Natural killer cell (primary cell): ENCODE measurements around the gene EFCAB13. TPM values are rescaled to one million over a fixed set of nuclear protein-coding genes. Genes with fewer than 3 reads are reported as not detected.

Source experiments
- ATAC-seq, 3 donors: fragments of 150-1000 bp in 2 of 3; fragments of 200-7000 bp in 1 of 3; cut with Tn5 transposase; 1 replicate in 1 of 3; 2 replicates in 2 of 3; pipeline ENCODE4 v1.10.0; 2021; ENCODE audit warnings: mild to moderate bottlenecking in 2 of 3, moderate library complexity in 2 of 3
- DNase-seq, 2 donors: peaks; one replicate each; pipeline versions ENCODE4 v3.0.0 to v3.0.0-alpha.2; 2013 to 2021; ENCODE audit warnings: mixed read lengths in 1 of 2
- H3K27ac ChIP-seq: one replicate; pipeline ENCODE4 v1.5.1; 2013; ENCODE audit warnings: mild to moderate bottlenecking, low read length
- H3K27me3 ChIP-seq: one replicate; pipeline ENCODE4 v1.6.1; 2013; ENCODE audit warnings: low read length; ENCODE audit not compliant: control insufficient read depth, insufficient read depth
- H3K36me3 ChIP-seq: one replicate; pipeline ENCODE4 v1.6.1; 2013; ENCODE audit warnings: low read length; ENCODE audit not compliant: control insufficient read depth, insufficient read depth
- H3K4me1 ChIP-seq: one replicate; pipeline ENCODE4 v1.6.1; 2013; ENCODE audit warnings: low read length; ENCODE audit not compliant: control insufficient read depth, insufficient read depth
- H3K4me3 ChIP-seq: one replicate; pipeline ENCODE4 v1.5.1; 2013; ENCODE audit warnings: low read length
- H3K9me3 ChIP-seq: one replicate; pipeline ENCODE4 v1.6.1; 2013; ENCODE audit warnings: low read length; ENCODE audit not compliant: control insufficient read depth, insufficient read depth
- H3K27ac Mint-ChIP-seq, 2 donors: one replicate each; pipeline ENCODE4 v1.8.0; 2022; ENCODE audit warnings: mild to moderate bottlenecking in 2 of 2, mixed read lengths in 2 of 2, moderate library complexity in 1 of 2
- H3K27me3 Mint-ChIP-seq, 2 donors: one replicate each; pipeline ENCODE4 v1.8.0; 2022; ENCODE audit warnings: low read depth in 2 of 2, mixed read lengths in 2 of 2
- H3K36me3 Mint-ChIP-seq: one replicate; pipeline ENCODE4 v1.8.0; 2022; ENCODE audit warnings: mixed read lengths
- H3K4me1 Mint-ChIP-seq, 2 donors: one replicate each; pipeline ENCODE4 v1.8.0; 2022; ENCODE audit warnings: mixed read lengths in 2 of 2
- H3K4me3 Mint-ChIP-seq: one replicate; pipeline ENCODE4 v1.8.0; 2022; ENCODE audit warnings: mild to moderate bottlenecking, moderate library complexity, mixed read lengths
- H3K9me3 Mint-ChIP-seq, 2 donors: one replicate each; pipeline ENCODE4 v1.8.0; 2022; ENCODE audit warnings: mixed read lengths in 2 of 2
- CTCF ChIP-seq: fragments of 200-600 bp; IDR thresholded peaks from one replicate; pipeline ENCODE4 v1.8.0; 2022; ENCODE audit warnings: antibody characterized with exemption
- WGBS: methylation state at CpG from one replicate; pipeline ENCODE4 v1.1.7; 2013; ENCODE audit warnings: missing lambda C conversion rate; ENCODE audit not compliant: insufficient coverage; 5-methylcytosine and 5-hydroxymethylcytosine counted together
- intact Hi-C: fragments of 100-400 bp; cut with micrococcal nuclease; formaldehyde crosslinking; loops from one replicate; pipeline ENCODE4 v1.14.2; 2022
- total RNA-seq, 4 donors: library from RNA; stranded (reverse); fragments of 120-200 nt in 1 of 4; gene quantifications; one replicate each; pipeline versions ENCODE4 v1.2.3 to v1.2.4, GENCODE V29; 2013 to 2022

Gene EFCAB13
- total RNA-seq, 3 donors from 2014 or later (not counting 1 experiment from before 2014, with no cell fraction given), result 2.4 to 11.9 (median 5.8) TPM

- intact Hi-C loops, result no loop called here
- peaks cover 6 to 8% of the 10 kb centered on the region in 2 donors for H3K4me1 Mint-ChIP-seq
- peaks cover 5% of the 10 kb centered on the region for H3K36me3 Mint-ChIP-seq
- Histone ChIP-seq H3K4me1 (peaks cover 10% of the 10 kb centered on the region), H3K9me3 (no peaks in the 10 kb centered on the region), H3K36me3 (no peaks in the 10 kb centered on the region), H3K27me3 (no peaks in the 10 kb centered on the region), H3K4me3 (no peak overlapping the region), H3K27ac (no peak overlapping the region)
- H3K27me3 Mint-ChIP-seq, result peaks cover 5 to 7% of the 10 kb centered on the region in 2 donors
- H3K9me3 Mint-ChIP-seq, result peaks cover 3 to 4% of the 10 kb centered on the region in 2 donors
- TF ChIP-seq CTCF, result no peak
- H3K27ac Mint-ChIP-seq, result no peak overlapping the region
- ATAC-seq, result no peak
- H3K4me3 Mint-ChIP-seq, result no peak overlapping the region
- 83% methylated on average over 1 of the region's 1 CpG for WGBS
- DNase-seq, result no peak
Measured at GRCh38 chr17:47304186-47304585, 19.6 kb upstream of the EFCAB13 start.

GRCh38 chr17:47305302-47305923, 18.3 kb upstream of the EFCAB13 start:
- Histone ChIP-seq H3K27ac (no peak overlapping the region), H3K4me1 (peaks cover 10% of the 10 kb centered on the region), H3K4me3 (no peak overlapping the region), H3K9me3 (no peaks in the 10 kb centered on the region), H3K36me3 (no peaks in the 10 kb centered on the region), H3K27me3 (no peaks in the 10 kb centered on the region)
- no peak for TF ChIP-seq CTCF
- Mint-ChIP-seq H3K27me3 (peaks cover 7 to 8% of the 10 kb centered on the region in 2 donors), H3K36me3 (peaks cover 5% of the 10 kb centered on the region), H3K4me3 (no peak overlapping the region), H3K27ac (peak overlapping the region in 1 of 2 donors; percentile 33), H3K9me3 (peaks cover 3 to 4% of the 10 kb centered on the region in 2 donors), H3K4me1 (peaks cover 6 to 8% of the 10 kb centered on the region in 2 donors)
- ATAC-seq (peak in 1 of 3 donors; percentile 25), DNase-seq (no peak)
- intact Hi-C loops, result no loop called here
- 38% methylated on average over 1 of the region's 4 CpGs for WGBS

GRCh38 chr17:47310186-47310733, 13.5 kb upstream of the EFCAB13 start:
- Mint-ChIP-seq H3K4me1 (peaks cover 2 to 4% of the 10 kb centered on the region in 2 donors), H3K36me3 (no peaks in the 10 kb centered on the region), H3K4me3 (no peak overlapping the region), H3K27ac (no peak overlapping the region), H3K27me3 (peaks cover 3 to 5% of the 10 kb centered on the region in 2 donors), H3K9me3 (no peaks in the 10 kb centered on the region)
- H3K4me3 ChIP-seq, result no peak overlapping the region
- ATAC-seq (no peak), DNase-seq (no peak)
- TF ChIP-seq CTCF, result no peak
- peaks cover 7% of the 10 kb centered on the region for H3K4me1 ChIP-seq
- H3K27ac ChIP-seq, result no peak overlapping the region
- intact Hi-C loops, result no loop called here
- H3K9me3 ChIP-seq, result no peaks in the 10 kb centered on the region
- 72% methylated on average over 4 of the region's 4 CpGs for WGBS
- no peaks in the 10 kb centered on the region for H3K36me3 ChIP-seq
- no peaks in the 10 kb centered on the region for H3K27me3 ChIP-seq

GRCh38 chr17:47311420-47311819, 12.3 kb upstream of the EFCAB13 start:
- TF ChIP-seq CTCF, result no peak
- Mint-ChIP-seq H3K9me3 (no peaks in the 10 kb centered on the region), H3K4me1 (no peaks in the 10 kb centered on the region), H3K27ac (no peak overlapping the region), H3K4me3 (no peak overlapping the region), H3K36me3 (no peaks in the 10 kb centered on the region), H3K27me3 (peaks cover 0 to 7% of the 10 kb centered on the region in 2 donors)
- no peaks in the 10 kb centered on the region for H3K27me3 ChIP-seq
- no peak overlapping the region for H3K27ac ChIP-seq
- DNase-seq, result no peak
- ATAC-seq, result no peak
- H3K4me3 ChIP-seq, result no peak overlapping the region
- no peaks in the 10 kb centered on the region for H3K36me3 ChIP-seq
- no peaks in the 10 kb centered on the region for H3K9me3 ChIP-seq
- intact Hi-C loops, result no loop called here
- no peaks in the 10 kb centered on the region for H3K4me1 ChIP-seq
